Neuronal stem cell (in vitro differentiated cells): Measurements from ENCODE around the gene FSTL4.
A peak's percentile ranks its signal among the peaks of the same experiment; 100 is the strongest.
"Not testable (repeated sequence)": the region's sequence is repeated elsewhere in the genome, so short reads cannot be mapped to it uniquely, and the experiment has no call there.

Experiments
- DNase-seq: peaks from one replicate; pipeline ENCODE4 v3.0.0-alpha.2; 2013; ENCODE audit warnings: low spot score
- H2AFZ ChIP-seq: one replicate; pipeline ENCODE4 v1.6.1; 2013; ENCODE audit warnings: mild to moderate bottlenecking, low read length, inconsistent platforms
- H2AK5ac ChIP-seq: 2 replicates; pipeline ENCODE4 v1.6.1; 2013; ENCODE audit warnings: low read depth, mild to moderate bottlenecking, inconsistent platforms, low read length, moderate library complexity, mixed read lengths
- H2BK120ac ChIP-seq: 2 replicates; pipeline ENCODE4 v1.6.1; 2013; ENCODE audit warnings: low read depth, mild to moderate bottlenecking, inconsistent platforms, low read length, moderate library complexity, mixed read lengths
- H2BK12ac ChIP-seq: one replicate; pipeline ENCODE4 v1.6.1; 2013; ENCODE audit warnings: low read length, inconsistent platforms
- H2BK15ac ChIP-seq: 2 replicates; pipeline ENCODE4 v1.6.1; 2013; ENCODE audit warnings: mild to moderate bottlenecking, low read length, inconsistent platforms, mixed read lengths
- H2BK5ac ChIP-seq: one replicate; pipeline ENCODE4 v1.6.1; 2013; ENCODE audit warnings: inconsistent platforms, mild to moderate bottlenecking, low read length, moderate library complexity
- H3K14ac ChIP-seq: one replicate; pipeline ENCODE4 v1.6.1; 2013; ENCODE audit warnings: low read length, inconsistent platforms
- H3K18ac ChIP-seq: 2 replicates; pipeline ENCODE4 v1.6.1; 2013; ENCODE audit warnings: low read length, inconsistent platforms
- H3K23ac ChIP-seq: 2 replicates; pipeline ENCODE4 v1.6.1; 2013; ENCODE audit warnings: low read depth, mild to moderate bottlenecking, mixed read lengths, low read length, inconsistent platforms; ENCODE audit not compliant: poor library complexity
- H3K27ac ChIP-seq: replicated peaks from 3 replicates; pipeline ENCODE4 v1.5.1; 2013; ENCODE audit warnings: low read length, inconsistent platforms
- H3K27me3 ChIP-seq, 3 experiments: 2 replicates each; pipeline ENCODE4 v1.6.1; 2013; ENCODE audit warnings: low read length in 3 of 3, mild to moderate bottlenecking in 2 of 3, inconsistent platforms in 1 of 3, low read depth in 1 of 3, mixed read lengths in 1 of 3, moderate library complexity in 1 of 3; ENCODE audit not compliant: control insufficient read depth in 3 of 3, insufficient read depth in 3 of 3
- H3K36me3 ChIP-seq, 2 donors: replicated peaks in 1 of 2; 2 replicates each; pipeline ENCODE4 v1.6.1; 2013; ENCODE audit warnings: low read length in 2 of 2; ENCODE audit not compliant: control insufficient read depth in 2 of 2, insufficient read depth in 2 of 2
- H3K4ac ChIP-seq: 2 replicates; pipeline ENCODE4 v1.6.1; 2013; ENCODE audit warnings: inconsistent platforms, mild to moderate bottlenecking, low read length, moderate library complexity
- H3K4me1 ChIP-seq, 2 donors: 1 replicate in 1 of 2; 2 replicates in 1 of 2; pipeline ENCODE4 v1.6.1; 2013; ENCODE audit warnings: low read length in 2 of 2, low read depth in 1 of 2; ENCODE audit not compliant: control insufficient read depth in 2 of 2, insufficient read depth in 1 of 2
- H3K4me2 ChIP-seq: one replicate; pipeline ENCODE4 v1.6.1; 2013; ENCODE audit warnings: mild to moderate bottlenecking, low read length, inconsistent platforms; ENCODE audit not compliant: insufficient read depth, poor library complexity, severe bottlenecking
- H3K4me3 ChIP-seq, 2 donors: 2 replicates each; pipeline ENCODE4 v1.5.1; 2013; ENCODE audit warnings: low read length in 2 of 2, mild to moderate bottlenecking in 2 of 2, inconsistent platforms in 1 of 2, moderate library complexity in 1 of 2
- H3K79me1 ChIP-seq: one replicate; pipeline ENCODE4 v1.6.1; 2013; ENCODE audit warnings: low read depth, mild to moderate bottlenecking, inconsistent platforms, low read length, moderate library complexity
- H3K9ac ChIP-seq: one replicate; pipeline ENCODE4 v1.6.1; 2013; ENCODE audit warnings: mild to moderate bottlenecking, low read depth, low read length, inconsistent platforms; ENCODE audit not compliant: poor library complexity
- H3K9me3 ChIP-seq, 2 donors: replicated peaks in 1 of 2; 2 replicates each; pipeline versions ENCODE3 to v1.6.1; 2013; ENCODE audit warnings: low read length in 2 of 2, mild to moderate bottlenecking in 2 of 2, inconsistent platforms in 1 of 2, low read depth in 1 of 2, mixed read lengths in 1 of 2, moderate library complexity in 1 of 2; ENCODE audit not compliant: control insufficient read depth in 2 of 2, insufficient read depth in 1 of 2
- H4K8ac ChIP-seq: one replicate; pipeline ENCODE4 v1.6.1; 2013; ENCODE audit warnings: low read depth, mild to moderate bottlenecking, inconsistent platforms, low read length, moderate library complexity
- H4K91ac ChIP-seq: one replicate; pipeline ENCODE4 v1.6.1; 2013; ENCODE audit warnings: low read length, low read depth, mild to moderate bottlenecking, inconsistent platforms; ENCODE audit not compliant: poor library complexity
- WGBS, 2 donors: extraction: QIAGEN DNeasy Blood & Tissue Kit; methylation state at CpG; one replicate each; pipeline ENCODE4 v1.1.7; 2013; ENCODE audit warnings: missing lambda C conversion rate in 2 of 2, mixed read lengths in 1 of 2; ENCODE audit not compliant: insufficient read length in 2 of 2, insufficient replicate concordance in 1 of 2; ENCODE audit errors: extremely low coverage in 2 of 2; 5-methylcytosine and 5-hydroxymethylcytosine counted together

The FSTL4 gene

DNA sequence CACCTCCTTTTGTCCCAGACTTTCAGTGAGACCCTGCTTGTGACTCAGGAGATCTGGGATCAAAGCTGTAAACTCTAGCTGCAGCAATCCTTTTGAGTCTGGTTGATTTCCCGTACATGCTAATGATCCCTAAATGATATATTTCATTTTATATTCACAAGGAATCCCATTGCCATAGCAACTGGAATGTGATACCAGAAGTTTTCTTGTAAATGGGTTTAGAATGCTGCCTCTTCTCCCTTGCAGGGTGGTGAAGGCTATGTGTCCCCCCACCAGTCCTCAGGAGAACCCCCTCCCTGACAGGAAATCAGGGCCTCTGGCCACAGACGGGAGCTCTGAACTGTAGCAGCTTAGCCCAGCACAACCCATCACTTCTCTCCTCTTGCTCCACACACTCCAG is 215.0 kb downstream of the FSTL4 start:
- H3K4me1 ChIP-seq = peaks cover 13 to 25% of the 10 kb centered on the region in 2 donors
- H3K18ac ChIP-seq = no peak overlapping the region
- H2AK5ac ChIP-seq = no peak overlapping the region
- H3K27me3 ChIP-seq = no peaks in the 10 kb centered on the region
- H3K4ac ChIP-seq = no peak overlapping the region
- no peak overlapping the region for H4K91ac ChIP-seq
- H3K27ac ChIP-seq = no peak overlapping the region
- H3K9me3 ChIP-seq = no peaks in the 10 kb centered on the region
- peak overlapping the region; percentile 38 for H2AFZ ChIP-seq
- no peak overlapping the region for H2BK120ac ChIP-seq
- no peaks in the 10 kb centered on the region for H3K79me1 ChIP-seq
- H4K8ac ChIP-seq = no peak overlapping the region
- no peak overlapping the region for H2BK5ac ChIP-seq
- no peak for DNase-seq
- WGBS, 2 donors = no CpG with 5 or more reads among the region's 2 CpGs
- no peak overlapping the region for H3K9ac ChIP-seq
- H2BK15ac ChIP-seq = no peak overlapping the region
- no peaks in the 10 kb centered on the region for H3K36me3 ChIP-seq
- H3K4me2 ChIP-seq = no peak overlapping the region
- no peak overlapping the region for H2BK12ac ChIP-seq
- H3K14ac ChIP-seq = no peak overlapping the region
- H3K23ac ChIP-seq = no peak overlapping the region
- no peak overlapping the region for H3K4me3 ChIP-seq

DNA sequence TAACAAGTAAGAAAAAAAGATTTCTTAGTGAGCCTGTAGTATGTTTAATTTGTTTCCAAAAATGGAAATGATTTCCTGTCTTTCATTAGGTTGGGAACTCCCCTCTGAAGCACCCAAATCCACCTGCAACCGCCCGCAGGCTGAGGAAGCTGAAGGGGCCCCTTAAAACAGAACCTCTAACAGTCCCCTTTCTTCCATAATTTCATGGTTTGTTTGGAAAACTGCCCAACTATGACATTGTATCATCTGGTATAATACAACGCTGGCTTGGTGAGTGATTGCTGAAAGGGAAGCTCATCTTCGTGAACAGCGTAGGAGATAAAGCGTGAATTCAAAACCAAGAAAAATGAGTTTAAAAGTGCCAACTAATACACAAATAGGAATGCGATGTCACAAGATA is 215.5 kb downstream of the FSTL4 start:
- DNase-seq = no peak

DNA sequence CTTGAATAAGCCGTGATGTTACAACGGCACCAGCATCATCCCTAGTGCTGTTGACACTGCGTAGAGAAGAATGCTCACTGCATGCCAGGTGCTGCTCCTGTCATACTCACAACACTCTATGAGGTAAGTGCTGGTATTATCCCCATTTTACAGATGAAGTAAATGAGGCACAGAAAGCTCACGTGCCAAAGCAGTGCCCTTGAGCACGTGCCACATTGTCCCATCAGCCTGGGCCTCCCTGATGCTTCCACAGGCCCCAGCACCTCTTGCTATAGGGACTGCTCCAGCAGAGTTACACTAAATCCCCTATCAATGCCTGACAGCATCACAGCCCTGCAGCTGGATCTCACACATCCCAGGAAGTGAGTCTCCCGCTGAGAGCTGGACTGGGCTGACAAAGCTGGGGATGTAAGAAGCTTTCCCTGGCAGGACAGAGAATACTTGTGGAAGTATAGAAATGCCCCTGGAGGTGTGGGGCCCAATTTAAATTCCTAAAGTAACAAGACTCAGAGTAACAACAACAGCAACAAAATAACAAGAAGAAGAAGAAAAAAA is 216.1 kb downstream of the FSTL4 start:
- Histone ChIP-seq H2BK12ac (no peak overlapping the region), H2BK15ac (no peak overlapping the region), H3K9me3 (no peaks in the 10 kb centered on the region), H3K4ac (no peak overlapping the region), H2AFZ (no peak overlapping the region), H3K4me1 (peaks cover 13 to 22% of the 10 kb centered on the region in 2 donors), H3K23ac (no peak overlapping the region), H4K91ac (no peak overlapping the region), H4K8ac (no peak overlapping the region), H3K27me3 (peaks cover 0 to 4% (median 0%) of the 10 kb centered on the region in 3 experiments), H2BK5ac (no peak overlapping the region), H3K36me3 (no peaks in the 10 kb centered on the region), H3K27ac (no peak overlapping the region), H3K18ac (peak overlapping the region; percentile 33), H3K9ac (no peak overlapping the region), H3K4me3 (no peak overlapping the region), H3K79me1 (no peaks in the 10 kb centered on the region), H2AK5ac (no peak overlapping the region), H3K4me2 (no peak overlapping the region), H2BK120ac (no peak overlapping the region), H3K14ac (no peak overlapping the region)
- WGBS, 2 donors = no CpG with 5 or more reads among the region's 6 CpGs
- peak; percentile 49 for DNase-seq

More for the DNA sequence above, 215.5 kb downstream of the FSTL4 start:
- no peaks in the 10 kb centered on the region for H3K79me1 ChIP-seq
- peak overlapping the region; percentile 38 for H2AFZ ChIP-seq
- no peak overlapping the region for H3K14ac ChIP-seq
- no peak overlapping the region for H2BK12ac ChIP-seq
- H3K18ac ChIP-seq = no peak overlapping the region
- no peaks in the 10 kb centered on the region for H3K36me3 ChIP-seq
- WGBS, 2 donors = no CpG with 5 or more reads among the region's 7 CpGs
- no peak overlapping the region for H4K8ac ChIP-seq
- H3K4me2 ChIP-seq = no peak overlapping the region
- no peak overlapping the region for H2BK15ac ChIP-seq
- no peak overlapping the region for H2BK120ac ChIP-seq
- H3K23ac ChIP-seq = no peak overlapping the region
- no peak overlapping the region for H2AK5ac ChIP-seq
- H3K9ac ChIP-seq = no peak overlapping the region
- peak overlapping the region; percentile 31 for H3K27ac ChIP-seq
- peaks cover 0 to 2% (median 0%) of the 10 kb centered on the region in 3 experiments for H3K27me3 ChIP-seq
- no peak overlapping the region for H2BK5ac ChIP-seq
- no peak overlapping the region for H4K91ac ChIP-seq
- H3K4me3 ChIP-seq = no peak overlapping the region
- no peak overlapping the region for H3K4ac ChIP-seq
- peaks cover 13 to 25% of the 10 kb centered on the region in 2 donors for H3K4me1 ChIP-seq
- H3K9me3 ChIP-seq = no peaks in the 10 kb centered on the region

DNA sequence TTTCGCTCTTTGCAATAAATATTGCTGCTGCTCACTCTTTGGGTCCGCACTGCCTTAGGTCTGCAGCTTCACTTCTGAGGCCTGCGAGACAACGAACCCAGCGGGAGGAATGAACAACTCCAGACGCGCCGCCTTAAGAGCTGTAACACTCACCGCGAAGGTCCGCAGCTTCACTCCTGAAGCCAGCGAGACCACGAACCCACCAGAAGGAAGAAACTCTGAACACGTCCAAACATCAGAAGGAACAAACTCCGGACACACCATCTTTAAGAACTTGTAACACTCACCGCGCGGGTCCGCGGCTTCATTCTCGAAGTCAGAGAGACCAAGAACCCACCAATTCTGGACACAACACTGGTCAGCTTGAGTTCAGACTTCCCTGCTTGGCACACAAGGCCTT is 217.1 kb downstream of the FSTL4 start:
- H3K4ac ChIP-seq, H3K36me3 ChIP-seq, H3K18ac ChIP-seq, H3K27me3 ChIP-seq, H3K14ac ChIP-seq, H2AFZ ChIP-seq, H3K23ac ChIP-seq, H3K9me3 ChIP-seq, DNase-seq, H3K79me1 ChIP-seq, H3K4me3 ChIP-seq, H4K91ac ChIP-seq, H2BK5ac ChIP-seq, H2BK12ac ChIP-seq, H3K9ac ChIP-seq, H2AK5ac ChIP-seq, H3K27ac ChIP-seq, H2BK120ac ChIP-seq, H2BK15ac ChIP-seq, H4K8ac ChIP-seq, H3K4me2 ChIP-seq: not testable (repeated sequence)
- peaks cover 13 to 15% of the 10 kb centered on the region in 2 donors for H3K4me1 ChIP-seq
- WGBS, 2 donors = no CpG with 5 or more reads among the region's 21 CpGs
